Sciatic nerve (tissue), 2 donors: ENCODE data around the gene BCOR. TPM values are rescaled to one million over a fixed set of nuclear protein-coding genes. Genes with fewer than 3 reads are reported as not detected.

ENCODE experiments used
- ATAC-seq: fragments of 200-7000 bp; cut with Tn5 transposase; one replicate; pipeline ENCODE4 v1.9.1; 2020; ENCODE audit warnings: mild to moderate bottlenecking, moderate library complexity
- DNase-seq: peaks from one replicate; pipeline ENCODE4 v3.0.0-alpha.2; 2020; ENCODE audit warnings: low spot score
- intact Hi-C: fragments of 100-400 bp; cut with DNase I; formaldehyde crosslinking; loops from one replicate; pipeline ENCODE4 v1.14.2; 2022
- total RNA-seq: library from RNA; stranded (reverse); fragmentation: NEBNext Ultra II Directional; extraction: Animal tissue kit (Norgen Biotek cat#: 25700); gene quantifications from one replicate; pipeline ENCODE4 v1.2.1, GENCODE V29; 2021
- donor health status: DM: no; HTN: no; CAD: no.
- donor health status: DM: no; HTN: no; CAD: no.

BCOR gene
- total RNA-seq, 1 donor from 2014 or later = 42.0 TPM

DNA sequence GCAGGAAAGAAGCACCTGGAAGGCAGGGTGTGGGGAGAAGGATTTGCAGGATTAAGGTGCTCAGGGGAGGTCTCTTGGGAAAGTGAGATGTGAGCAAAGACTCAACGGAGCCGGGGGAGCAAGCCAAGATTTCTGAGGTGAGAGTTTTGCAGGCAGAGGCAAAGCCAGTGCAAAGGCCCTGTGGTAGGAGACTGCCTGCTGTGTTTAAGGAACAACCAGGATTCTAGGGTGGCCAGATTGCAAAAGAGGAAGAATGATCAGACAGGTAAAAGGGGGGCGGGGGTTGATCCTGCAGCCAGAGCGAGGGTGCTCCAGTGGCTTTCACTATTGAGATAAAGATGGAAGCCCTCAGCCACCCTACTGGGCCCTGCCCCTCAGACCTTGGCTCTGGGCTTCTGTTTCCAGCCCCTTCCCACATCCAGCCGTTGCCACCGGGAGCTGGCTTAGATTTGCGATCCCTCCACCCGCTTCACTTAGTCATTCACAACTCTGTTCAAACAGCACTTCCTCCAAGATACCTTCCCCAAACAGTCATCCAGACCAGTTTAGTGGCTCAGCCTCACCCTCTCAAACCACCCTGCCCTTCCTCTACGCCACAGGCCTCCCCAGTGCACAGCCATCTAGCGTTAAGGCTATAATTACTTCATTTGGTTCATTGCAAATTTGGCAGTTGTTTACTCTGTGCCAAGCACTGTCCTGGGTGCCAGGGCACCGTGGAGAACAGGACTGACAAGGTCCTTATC is 23.3 kb upstream of the BCOR start:
- DNase-seq = no peak
- no peak for ATAC-seq
- intact Hi-C loops = no loop called here

- DNase-seq (no peak), ATAC-seq (no peak)
- intact Hi-C loops = no loop called here
Measured at GRCh38 chrX:40117715-40118285, 20.0 kb upstream of the BCOR start.

DNA sequence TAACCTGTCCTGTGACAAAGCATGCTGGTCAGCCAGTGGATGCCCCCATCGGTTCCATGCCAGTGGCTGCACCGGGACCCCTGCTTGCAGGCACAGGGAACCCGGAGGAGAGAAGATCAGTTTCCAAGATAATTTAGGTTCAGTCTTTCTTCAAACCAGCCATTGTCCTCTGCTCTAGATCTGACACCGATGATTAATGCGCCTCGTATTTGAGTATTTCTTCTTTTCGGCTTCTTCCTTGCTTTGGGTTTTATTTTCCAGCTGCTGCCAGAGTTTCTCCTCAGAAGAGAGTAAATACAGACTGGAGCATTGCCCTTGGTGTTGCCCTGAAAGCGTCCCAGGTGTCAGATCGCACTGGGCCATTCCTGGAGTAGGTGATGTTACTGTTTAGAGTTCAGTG is 19.2 kb upstream of the BCOR start:
- no peak for DNase-seq
- ATAC-seq = no peak
- intact Hi-C loops = no loop called here

GRCh38 chrX:40112996-40113395 is 15.2 kb upstream of the BCOR start:
- no peak for ATAC-seq
- DNase-seq = no peak

DNA sequence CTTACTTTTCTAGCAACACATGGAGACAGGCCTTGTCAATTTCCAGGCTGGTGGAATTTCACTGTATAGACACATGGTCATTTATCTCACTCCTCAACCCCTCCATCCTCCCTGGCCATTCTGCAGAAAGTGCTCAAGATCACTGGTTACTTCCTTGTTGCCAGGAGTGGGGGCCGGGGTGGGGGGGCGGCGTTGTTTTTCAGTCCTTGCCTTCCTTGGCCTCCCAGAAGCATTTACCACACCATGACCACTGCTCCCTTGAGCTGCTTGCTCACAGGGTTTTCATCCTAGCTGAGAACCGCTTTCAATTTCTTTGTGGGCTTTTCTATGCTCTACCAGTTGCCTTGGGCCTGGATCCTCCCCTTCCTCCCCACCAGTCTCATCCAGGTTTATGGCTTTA is 14.1 kb upstream of the BCOR start:
- intact Hi-C loops = no loop called here
- ATAC-seq = no peak
- no peak for DNase-seq

More at GRCh38 chrX:40112996-40113395, 15.2 kb upstream of the BCOR start:
- intact Hi-C loops = no loop called here

DNA sequence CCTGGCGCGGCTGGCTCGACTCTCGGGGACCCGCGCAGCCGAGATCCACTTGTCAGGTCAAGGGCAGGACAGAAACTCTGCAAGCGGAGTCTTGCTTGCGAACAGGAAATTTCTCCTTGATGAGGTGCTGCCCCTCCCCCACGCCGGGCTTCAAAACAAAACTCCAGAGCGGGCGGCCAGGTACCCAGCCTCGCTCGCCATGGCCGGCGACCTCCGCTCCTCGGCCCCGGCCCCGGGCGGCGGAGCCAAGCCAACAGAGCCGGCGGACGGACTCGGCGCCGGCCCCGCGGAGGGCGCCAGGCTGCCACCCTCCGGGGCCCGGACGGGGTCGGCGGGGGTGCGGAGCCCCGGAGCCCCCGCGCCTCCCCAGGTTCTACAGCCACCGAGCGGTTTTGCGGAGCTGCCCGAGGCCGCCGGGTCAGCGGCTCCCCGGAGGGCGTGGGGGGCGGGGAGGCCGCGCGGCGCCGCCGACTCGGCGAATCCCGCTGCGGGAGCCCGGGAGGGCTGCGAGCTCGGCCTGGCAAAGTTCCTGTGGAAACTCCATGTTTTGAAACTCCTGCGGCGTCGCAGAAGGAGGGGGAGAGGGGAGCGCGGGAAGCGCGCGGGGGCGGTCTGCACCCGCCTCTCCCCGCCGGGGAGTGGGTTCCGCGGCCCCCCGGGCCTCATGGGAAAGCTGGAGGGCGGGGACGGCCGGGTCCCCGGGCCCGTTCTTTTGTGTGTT is 11.7 kb upstream of the BCOR start:
- DNase-seq (peak; percentile 81), ATAC-seq (no peak)
- intact Hi-C loops = loop anchor here (10.0 kb wide), 1 partner anchor 95 kb away; no protein-coding TSS in a partner anchor

DNA sequence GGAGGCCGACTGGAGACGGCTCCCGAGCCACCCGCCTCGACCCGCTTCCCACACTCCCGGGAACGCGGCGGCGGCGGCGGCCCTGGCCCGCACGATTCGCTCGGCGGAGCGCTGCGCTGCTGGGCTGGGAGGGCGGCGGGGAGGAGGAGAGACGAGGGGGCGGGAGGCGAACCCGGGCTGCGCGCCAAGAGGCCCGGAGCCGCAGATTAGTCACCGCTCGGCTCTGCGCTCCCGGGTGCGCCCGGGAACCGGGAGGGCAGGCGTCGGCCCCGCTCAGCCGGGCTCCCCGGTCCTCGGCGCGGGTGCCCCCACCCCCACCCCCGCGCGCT is 11.2 kb upstream of the BCOR start:
- peak; percentile 70 for ATAC-seq
- peak; percentile 87 for DNase-seq
- intact Hi-C loops = loop anchor here (10.0 kb wide), 1 partner anchor 94 kb away; no protein-coding TSS in a partner anchor

- ATAC-seq = peak; percentile 3
- intact Hi-C loops = loop anchor here (10.0 kb wide), 1 partner anchor 94 kb away; no protein-coding TSS in a partner anchor
- peak; percentile 75 for DNase-seq
Measured at GRCh38 chrX:40108162-40108958, 10.6 kb upstream of the BCOR start.

- intact Hi-C loops = loop anchor here (10.0 kb wide), 1 partner anchor 93 kb away; no protein-coding TSS in a partner anchor
- DNase-seq (peak; percentile 80), ATAC-seq (peak; percentile 20)
Measured at GRCh38 chrX:40107291-40108161, 9.8 kb upstream of the BCOR start.

GRCh38 chrX:40106676-40107290 is 9.0 kb upstream of the BCOR start:
- DNase-seq (no peak), ATAC-seq (no peak)
- intact Hi-C loops = loop anchor here (10.0 kb wide), 1 partner anchor 92 kb away; no protein-coding TSS in a partner anchor

GRCh38 chrX:40105835-40106675 is 8.3 kb upstream of the BCOR start:
- DNase-seq (peak; percentile 85), ATAC-seq (peak; percentile 50)
- intact Hi-C loops = loop anchor here (10.0 kb wide), 1 partner anchor 91 kb away; no protein-coding TSS in a partner anchor

- DNase-seq (no peak), ATAC-seq (peak; percentile 41)
- intact Hi-C loops = loop anchor here (10.0 kb wide), 1 partner anchor 90 kb away; no protein-coding TSS in a partner anchor
Measured at GRCh38 chrX:40104985-40105834, 7.5 kb upstream of the BCOR start.

- DNase-seq (no peak), ATAC-seq (no peak)
- intact Hi-C loops = loop anchor here (10.0 kb wide), 1 partner anchor 90 kb away; no protein-coding TSS in a partner anchor
Measured at GRCh38 chrX:40104630-40104984, 6.8 kb upstream of the BCOR start.

DNA sequence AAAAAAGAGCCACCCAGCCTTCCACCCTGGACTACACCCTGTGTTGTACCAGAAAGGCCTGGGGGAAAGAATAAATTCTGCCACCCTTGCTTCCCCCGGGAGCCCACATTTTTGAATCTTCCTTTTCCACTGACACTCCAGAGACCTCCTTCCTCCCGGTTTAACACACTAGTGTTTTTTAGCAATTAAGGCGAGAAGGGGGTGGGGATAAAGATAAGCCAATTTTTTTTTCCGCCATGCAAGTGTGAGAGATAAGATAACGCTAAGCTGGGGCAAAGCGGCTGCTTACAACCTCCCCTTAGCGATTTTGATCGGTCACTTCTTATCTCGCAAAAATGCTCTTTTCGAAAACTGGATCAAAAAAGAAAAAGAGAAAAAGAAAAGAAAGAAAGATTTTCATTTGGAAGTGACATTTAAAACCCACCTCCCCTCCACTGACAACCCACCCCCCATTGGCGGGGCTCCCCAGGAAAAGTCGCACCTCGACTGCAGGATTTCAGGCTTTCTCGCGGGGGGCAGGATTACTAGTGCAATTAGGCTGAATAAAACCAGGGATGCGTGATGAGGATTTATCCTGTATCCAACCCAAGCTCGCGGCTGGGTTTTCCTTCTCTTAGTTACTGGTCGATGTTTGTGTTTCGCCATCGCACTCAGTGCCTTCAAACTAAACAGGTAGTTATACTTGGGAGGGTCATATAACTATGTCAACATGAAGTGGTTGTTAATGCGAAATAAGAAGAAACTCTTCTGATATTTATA is 6.0 kb upstream of the BCOR start:
- ATAC-seq (no peak), DNase-seq (no peak)
- intact Hi-C loops = loop anchor here (10.0 kb wide), 1 partner anchor 89 kb away; no protein-coding TSS in a partner anchor
